PC-9 (cell line): ENCODE measurements around the gene RIMS3. TPM values are rescaled to one million over a fixed set of nuclear protein-coding genes. Genes with fewer than 3 reads are reported as not detected.

Experiments
- BruUV-seq: library from RNA; stranded (reverse); fragments of 400-500 nt; replicated peaks from 2 replicates; lab custom pipeline; 2021; lab: Mats Ljungman, UMichigan
- CTCF ChIA-PET: fragments of 300-600 bp; sonication (Branson Sonifier 250); formaldehyde crosslinking; loops from one replicate; lab custom pipeline; 2022; ENCODE audit warnings: antibody characterized with exemption; lab: Charles Lee
- POLR2A ChIA-PET: fragments of 300-600 bp; sonication (Branson Sonifier 250); formaldehyde crosslinking; loops from one replicate; lab custom pipeline; 2022; ENCODE audit warnings: antibody characterized with exemption; ENCODE audit not compliant: unreplicated experiment; lab: Charles Lee
- DNase-seq, 2 experiments: peaks; one replicate each; pipeline versions ENCODE4 v3.0.0 to v3.0.0-alpha.2; 2015 to 2022; ENCODE audit warnings: mixed read lengths in 1 of 2
- H2AFZ ChIP-seq: fragments of 200-600 bp; sonication (generic); 2 replicates; pipeline ENCODE4 v1.8.1; 2017; ENCODE audit warnings: antibody characterized with exemption
- H3F3A ChIP-seq: fragments of 200-600 bp; sonication (generic); 2 replicates; pipeline ENCODE4 v1.8.1; 2017; ENCODE audit warnings: antibody characterized with exemption, mild to moderate bottlenecking, low read depth; ENCODE audit not compliant: insufficient read depth
- H3K27ac ChIP-seq: fragments of 200-600 bp; sonication (generic); 2 replicates; pipeline ENCODE4 v1.6.1; 2016; ENCODE audit warnings: mixed run types
- H3K27me3 ChIP-seq: fragments of 200-600 bp; sonication (generic); 2 replicates; pipeline ENCODE4 v1.6.1; 2016; ENCODE audit warnings: low read depth, mixed run types; ENCODE audit not compliant: insufficient read depth
- H3K36me3 ChIP-seq: fragments of 200-600 bp; sonication (generic); 2 replicates; pipeline ENCODE4 v1.6.1; 2016; ENCODE audit warnings: low read depth, mixed run types
- H3K4me1 ChIP-seq: fragments of 200-600 bp; sonication (generic); replicated peaks from 2 replicates; pipeline ENCODE4 v1.6.1; 2016; ENCODE audit warnings: mixed run types; ENCODE audit not compliant: insufficient read depth
- H3K4me2 ChIP-seq: fragments of 200-600 bp; sonication (generic); 2 replicates; pipeline ENCODE4 v1.6.1; 2017; ENCODE audit warnings: mixed run types
- H3K4me3 ChIP-seq: fragments of 200-600 bp; sonication (generic); 2 replicates; pipeline ENCODE4 v1.6.1; 2016; ENCODE audit warnings: mixed run types
- H3K79me2 ChIP-seq: fragments of 200-600 bp; sonication (generic); 2 replicates; pipeline ENCODE4 v1.6.1; 2017; ENCODE audit warnings: low read depth, mixed run types
- H3K9me2 ChIP-seq: fragments of 200-600 bp; sonication (generic); 2 replicates; pipeline ENCODE4 v1.8.1; 2017; ENCODE audit warnings: mild to moderate bottlenecking; ENCODE audit not compliant: insufficient read depth
- H3K9me3 ChIP-seq: fragments of 200-600 bp; sonication (generic); 2 replicates; pipeline ENCODE4 v1.8.1; 2016; ENCODE audit warnings: low read depth; ENCODE audit not compliant: insufficient read depth
- H4K20me1 ChIP-seq: fragments of 200-600 bp; sonication (generic); 2 replicates; pipeline ENCODE4 v1.8.1; 2017; ENCODE audit not compliant: insufficient read depth
- CTCF ChIP-seq: fragments of 200-600 bp; sonication (generic); conservative IDR thresholded peaks from 2 replicates; pipeline ENCODE4 v1.6.1; 2017; ENCODE audit warnings: mixed run types, antibody characterized with exemption, mild to moderate bottlenecking, moderate library complexity
- EZH2 ChIP-seq: fragments of 200-600 bp; sonication (generic); IDR thresholded peaks from 2 replicates; pipeline ENCODE4 v1.8.0; 2017; ENCODE audit warnings: antibody characterized with exemption, low read depth
- intact Hi-C: fragments of 100-400 bp; cut with micrococcal nuclease; formaldehyde crosslinking; loops from one replicate; pipeline ENCODE4 v1.10.0; 2022; ENCODE audit not compliant: unreplicated experiment
- total RNA-seq: library from RNA; stranded (reverse); gene quantifications from 2 replicates; pipeline ENCODE4 v1.2.3, GENCODE V29; 2021

Gene RIMS3
- total RNA-seq, 1 experiment from 2014 or later: 12.9 TPM

GRCh38 chr1:40592107-40592803 lies 73.2 kb downstream of the RIMS3 start:
- Histone ChIP-seq H3K27me3 (no peaks in the 10 kb centered on the region), H3K4me2 (no peak overlapping the region), H3K9me2 (no peaks in the 10 kb centered on the region), H3K4me1 (no peaks in the 10 kb centered on the region), H3K36me3 (no peaks in the 10 kb centered on the region), H3K9me3 (no peaks in the 10 kb centered on the region), H2AFZ (no peak overlapping the region), H3F3A (no peaks in the 10 kb centered on the region), H3K27ac (no peak overlapping the region), H3K4me3 (no peak overlapping the region), H3K79me2 (no peaks in the 10 kb centered on the region), H4K20me1 (no peaks in the 10 kb centered on the region)
- POLR2A ChIA-PET: interaction anchor here (0.5 to 0.7 kb wide), 3 partner anchors 60 to 514 kb away, joined by 4 to 7 read pairs (median 6); partner anchors contain the start of gene NFYC
- TF ChIP-seq CTCF (peak; percentile 63), EZH2 (no peak)
- intact Hi-C loops: loop anchor here (1.0 to 5.0 kb wide), 2 partner anchors 256 to 355 kb away; no protein-coding TSS in a partner anchor
- BruUV-seq: no TSS peak
- DNase-seq: peak; percentile 58 to 60
- CTCF ChIA-PET: interaction anchor here (0.6 kb wide), 1 partner anchor 379 kb away, joined by 4 read pairs; no protein-coding TSS in a partner anchor

- H3K27ac ChIP-seq: no peak overlapping the region
- no TSS peak for BruUV-seq
- H3K36me3 ChIP-seq: no peaks in the 10 kb centered on the region
- intact Hi-C loops: no loop called here
- H3K79me2 ChIP-seq: no peaks in the 10 kb centered on the region
- no peaks in the 10 kb centered on the region for H3F3A ChIP-seq
- TF ChIP-seq EZH2 (no peak), CTCF (no peak)
- no peak overlapping the region for H2AFZ ChIP-seq
- no peak overlapping the region for H3K4me2 ChIP-seq
- H3K9me2 ChIP-seq: no peaks in the 10 kb centered on the region
- no peaks in the 10 kb centered on the region for H3K9me3 ChIP-seq
- no peak overlapping the region for H3K4me3 ChIP-seq
- POLR2A ChIA-PET: interaction anchor here (0.5 to 0.6 kb wide), 3 partner anchors 103 to 108 kb away, joined by 4 to 9 read pairs (median 6); no protein-coding TSS in a partner anchor
- DNase-seq: no peak
- CTCF ChIA-PET: no interaction called here
- no peaks in the 10 kb centered on the region; the same call in 1 of the 2 replicates for H3K27me3 ChIP-seq
- no peaks in the 10 kb centered on the region for H3K4me1 ChIP-seq
- H4K20me1 ChIP-seq: no peaks in the 10 kb centered on the region
Observed at GRCh38 chr1:40588586-40588985, 76.9 kb downstream of the RIMS3 start.

- Histone ChIP-seq H3K4me2 (no peak overlapping the region), H3K27me3 (no peaks in the 10 kb centered on the region; the same call in 1 of the 2 replicates)
- BruUV-seq: no TSS peak
Observed at GRCh38 chr1:40583980-40584379, 81.5 kb downstream of the RIMS3 start.

More at GRCh38 chr1:40583980-40584379, 81.5 kb downstream of the RIMS3 start:
- Histone ChIP-seq H2AFZ (no peak overlapping the region), H3K27ac (no peak overlapping the region), H3K4me1 (no peaks in the 10 kb centered on the region), H3K4me3 (no peak overlapping the region), H3K9me2 (no peaks in the 10 kb centered on the region), H3K9me3 (no peaks in the 10 kb centered on the region), H4K20me1 (no peaks in the 10 kb centered on the region), H3F3A (no peaks in the 10 kb centered on the region), H3K36me3 (no peaks in the 10 kb centered on the region), H3K79me2 (no peaks in the 10 kb centered on the region)
- no peak for DNase-seq
- POLR2A ChIA-PET: interaction anchor here (0.6 to 0.8 kb wide), 2 partner anchors 266 to 1176 kb away, joined by 3 to 4 read pairs; no protein-coding TSS in a partner anchor
- intact Hi-C loops: no loop called here
- CTCF ChIA-PET: no interaction called here
- TF ChIP-seq EZH2: no peak
- TF ChIP-seq CTCF: no peak
